GM10847 (cell line): ENCODE data around the gene PPP1R3F.
"Not testable (repeated sequence)": the region's sequence is repeated elsewhere in the genome, so short reads cannot be mapped to it uniquely, and the experiment has no call there.

Experiments
- POLR2A ChIP-seq: IDR thresholded peaks from 2 replicates; pipeline ENCODE4 v1.6.1; 2011; ENCODE audit not compliant: insufficient read length; ENCODE audit errors: extremely low read depth

Gene PPP1R3F

GRCh38 chrX:49284212-49284611 lies 14.6 kb downstream of the PPP1R3F start:
- TF ChIP-seq POLR2A = no peak

DNA sequence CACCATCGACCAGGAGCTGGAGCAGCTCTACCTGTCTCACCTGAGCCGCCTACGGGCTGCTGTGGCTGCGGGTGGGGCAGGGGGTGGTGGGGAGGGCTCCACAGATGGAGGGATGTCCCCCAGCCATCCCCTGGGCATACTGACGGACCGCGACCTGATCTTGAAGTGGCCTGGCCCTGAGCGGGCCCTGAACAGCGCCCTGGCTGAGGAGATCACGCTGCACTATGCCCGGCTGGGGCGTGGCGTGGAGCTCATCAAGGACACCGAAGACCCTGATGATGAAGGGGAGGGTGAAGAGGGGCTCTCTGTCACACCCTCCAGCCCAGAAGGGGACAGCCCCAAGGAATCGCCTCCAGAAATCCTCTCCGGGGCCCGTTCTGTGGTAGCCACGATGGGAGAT lies 16.5 kb downstream of the PPP1R3F start:
- TF ChIP-seq POLR2A = no peak

DNA sequence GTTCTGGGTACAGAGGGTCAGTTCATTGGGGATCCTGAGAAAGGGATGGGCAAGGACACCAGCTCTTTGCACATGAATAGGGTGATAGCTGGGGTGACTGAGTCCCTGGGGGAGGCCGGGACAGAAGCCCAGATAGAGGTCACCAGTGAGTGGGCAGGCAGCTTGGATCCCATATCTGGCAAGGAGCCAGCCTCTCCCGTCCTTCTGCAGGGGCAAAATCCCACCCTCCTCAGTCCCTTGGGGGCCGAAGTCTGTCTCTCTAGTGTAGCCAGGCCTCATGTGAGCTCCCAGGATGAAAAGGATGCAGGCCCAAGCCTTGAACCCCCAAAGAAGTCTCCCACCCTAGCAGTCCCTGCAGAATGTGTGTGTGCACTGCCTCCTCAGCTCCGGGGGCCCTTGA lies 17.0 kb downstream of the PPP1R3F start:
- TF ChIP-seq POLR2A = no peak

DNA sequence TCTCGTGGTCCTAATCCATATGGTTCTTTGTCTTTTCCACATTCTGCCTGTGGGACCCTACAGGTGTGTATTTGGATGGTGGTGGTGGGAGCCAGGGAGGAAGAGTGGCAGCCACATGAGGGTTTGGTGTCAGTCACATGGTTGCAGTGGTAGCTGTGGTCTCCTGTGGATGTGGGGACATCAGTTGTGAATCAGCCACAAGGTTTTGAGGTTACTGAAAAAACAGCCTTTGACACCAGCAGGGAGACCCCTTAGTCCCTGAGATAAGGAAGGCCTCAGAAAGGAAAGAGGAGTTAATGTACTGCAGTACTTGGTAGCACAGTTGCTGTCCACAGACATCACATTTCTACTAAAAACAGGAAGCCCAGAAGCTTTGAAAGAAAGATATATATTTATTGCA lies 18.1 kb downstream of the PPP1R3F start:
- no peak for TF ChIP-seq POLR2A

GRCh38 chrX:49290215-49290614 lies 20.6 kb downstream of the PPP1R3F start:
- no peak for TF ChIP-seq POLR2A

DNA sequence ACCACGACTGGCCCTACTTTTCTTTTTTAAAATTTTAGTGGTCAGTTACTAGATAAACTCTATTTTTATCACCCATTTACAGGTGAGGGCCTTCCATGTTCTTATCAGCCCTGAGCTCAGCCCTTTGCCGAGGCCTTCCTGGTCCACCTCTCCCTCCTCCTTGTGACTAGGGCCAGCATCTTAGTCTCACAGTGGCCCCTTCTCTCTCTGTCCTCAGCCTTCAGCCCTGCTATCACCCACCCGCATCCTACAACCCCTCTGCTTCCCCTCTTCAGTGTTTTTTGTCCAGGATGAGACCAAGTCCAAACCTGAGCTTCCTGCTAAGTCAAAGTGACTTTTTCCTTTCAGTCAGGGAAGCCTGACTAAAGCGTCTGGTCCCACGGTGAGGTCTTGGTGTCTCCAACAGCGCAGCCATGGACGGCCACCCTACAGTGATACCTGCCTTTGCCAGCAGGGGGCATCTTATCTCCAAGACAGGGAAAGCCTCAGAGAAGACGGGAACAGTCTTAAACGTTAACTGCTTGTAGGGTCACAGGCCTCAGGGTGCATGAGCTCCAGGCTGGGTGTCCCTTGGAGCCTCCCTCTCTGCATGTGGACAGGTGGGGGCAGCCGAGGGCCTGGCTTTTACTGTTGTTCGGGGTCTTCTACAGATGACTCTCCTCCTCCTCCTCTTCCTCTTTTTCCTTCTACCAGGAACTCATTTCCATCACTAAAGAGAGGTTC lies 22.2 kb downstream of the PPP1R3F start:
- no peak for TF ChIP-seq POLR2A

DNA sequence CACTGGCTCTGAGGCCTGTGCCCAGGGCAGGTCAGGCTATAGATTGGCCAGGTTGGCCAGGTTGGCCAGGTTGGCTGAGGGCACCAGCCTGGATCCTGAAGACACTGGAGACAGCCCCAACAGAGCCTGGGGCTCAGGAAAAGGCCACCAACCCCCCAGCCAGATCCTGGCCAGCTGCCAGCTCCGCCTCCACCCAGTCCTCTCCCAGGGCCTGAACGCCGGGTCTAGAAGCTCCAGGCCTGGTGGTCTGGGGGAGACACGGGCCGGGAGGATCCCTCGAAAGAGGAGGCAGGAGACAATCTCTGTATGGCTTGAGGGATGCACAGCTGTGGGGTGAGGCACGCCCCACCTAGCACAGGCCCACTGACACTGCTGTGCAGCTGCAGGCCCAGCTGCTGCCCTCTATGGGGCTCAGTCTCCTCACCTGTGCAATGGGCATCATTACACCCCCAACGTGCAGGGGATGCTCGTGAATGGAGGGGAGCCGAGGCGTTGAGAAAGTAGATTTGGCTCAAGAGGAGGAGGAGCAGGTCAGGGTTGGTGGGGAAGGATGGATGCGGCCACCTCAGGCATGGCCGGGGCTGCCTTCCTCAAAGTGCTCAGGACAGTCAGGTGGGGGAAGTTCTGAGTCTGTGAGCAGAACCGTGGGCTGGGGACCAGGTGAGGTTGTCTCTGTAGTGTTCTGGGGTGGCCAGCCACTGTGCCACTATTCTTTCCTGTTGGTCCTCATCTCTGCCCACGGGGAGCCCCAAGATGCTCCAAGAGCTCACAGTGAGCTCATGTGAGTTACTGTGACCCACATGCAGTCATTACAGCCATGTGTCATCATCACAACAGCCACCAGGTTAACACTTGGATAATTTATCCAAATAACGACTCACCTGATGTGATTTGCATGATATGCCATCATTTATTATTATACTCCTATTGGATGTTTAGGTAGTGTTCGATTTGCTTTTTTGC lies 23.1 kb downstream of the PPP1R3F start:
- TF ChIP-seq POLR2A = no peak

- no peak for TF ChIP-seq POLR2A
These were observed 31.1 kb downstream of the PPP1R3F start for GRCh38 chrX:49300703-49301102.

DNA sequence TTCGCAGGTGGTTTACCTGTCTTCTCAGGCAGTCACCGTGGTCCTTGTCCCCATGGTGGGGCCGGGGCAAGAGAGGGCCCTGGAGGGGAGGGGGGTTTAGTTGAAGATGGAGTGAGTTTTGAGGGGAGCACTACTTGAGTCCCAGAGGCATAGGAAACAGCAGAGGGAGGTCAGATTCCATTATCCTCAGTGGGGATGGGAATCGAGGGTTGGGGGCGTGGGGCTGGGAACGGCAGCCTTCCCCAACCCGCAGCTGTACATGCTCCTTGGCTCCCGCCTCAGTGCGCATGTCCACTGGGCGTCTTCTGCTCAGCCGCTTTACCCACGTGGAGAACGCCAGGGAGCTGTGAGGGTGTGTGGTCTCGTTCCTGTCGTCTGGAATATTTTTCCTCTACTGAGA lies 33.8 kb downstream of the PPP1R3F start, which contains the start of gene GAGE10:
Gene GAGE10, plus strand, starts transcription at position 301 of the 400 bp plus-strand sequence. CDS start 1,214 bp downstream, outside the sequence.
- TF ChIP-seq POLR2A = no peak

GRCh38 chrX:49308604-49309269 lies 39.1 kb downstream of the PPP1R3F start:
- TF ChIP-seq POLR2A = no peak

GRCh38 chrX:49309401-49309981 lies 39.9 kb downstream of the PPP1R3F start:
- no peak for TF ChIP-seq POLR2A

DNA sequence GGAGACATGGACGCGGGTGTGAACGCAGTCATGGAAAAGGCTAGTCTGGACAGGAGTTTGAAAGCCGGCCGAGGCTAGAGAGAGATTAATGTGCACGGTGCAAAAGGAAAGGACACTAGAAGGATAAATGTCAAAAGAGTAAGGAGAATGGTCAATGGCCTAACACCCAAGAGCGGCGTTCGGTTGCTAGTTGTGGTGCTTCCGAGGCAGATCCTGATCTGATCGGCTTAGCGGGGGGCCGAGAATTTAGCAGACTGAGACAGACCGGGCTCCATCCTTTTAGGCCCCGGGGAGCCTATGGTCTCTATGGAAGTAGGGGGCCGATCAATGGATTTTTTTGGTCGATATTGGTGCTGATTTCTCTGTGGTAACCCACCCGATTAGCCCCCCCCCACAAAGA lies 40.8 kb downstream of the PPP1R3F start:
- no peak for TF ChIP-seq POLR2A

DNA sequence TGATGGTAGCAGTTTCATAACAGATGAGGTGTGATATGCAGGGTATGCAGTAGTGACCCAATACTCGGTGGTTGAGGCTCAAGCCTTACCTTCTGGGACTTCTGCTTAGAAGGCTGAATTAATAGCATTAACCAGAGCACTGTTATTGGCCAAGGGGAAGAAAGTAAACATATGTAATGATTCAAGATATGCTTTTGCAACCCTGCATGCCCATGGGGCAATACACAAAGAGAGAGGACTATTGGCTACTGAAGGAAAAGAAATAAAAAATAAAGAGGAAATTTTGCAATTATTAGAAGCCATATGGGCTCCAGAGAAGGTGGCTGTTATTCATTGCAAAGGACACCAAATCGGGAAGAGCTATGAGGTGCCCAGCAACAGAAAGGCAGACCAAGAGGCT lies 42.6 kb downstream of the PPP1R3F start:
- no peak for TF ChIP-seq POLR2A

DNA sequence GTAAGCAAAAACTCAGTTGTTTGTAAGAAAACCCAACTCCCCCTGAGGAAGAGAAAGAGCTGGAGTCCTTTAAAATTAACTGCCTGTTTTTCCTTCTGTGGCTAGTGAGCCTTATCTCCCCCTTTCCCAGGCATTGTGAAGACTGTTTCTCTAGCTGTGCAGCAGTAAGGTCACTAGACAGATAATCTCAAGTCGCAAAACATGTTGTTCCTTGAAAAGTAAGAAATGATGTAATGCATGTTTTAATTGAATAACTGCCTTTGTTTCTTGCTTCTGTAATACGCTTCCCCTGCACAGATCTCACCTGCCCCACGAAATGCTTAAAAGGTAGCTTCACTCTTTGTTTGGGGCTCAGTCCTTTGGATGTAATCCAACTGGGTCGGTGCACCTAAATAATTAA lies 46.5 kb downstream of the PPP1R3F start:
- TF ChIP-seq POLR2A = no peak

DNA sequence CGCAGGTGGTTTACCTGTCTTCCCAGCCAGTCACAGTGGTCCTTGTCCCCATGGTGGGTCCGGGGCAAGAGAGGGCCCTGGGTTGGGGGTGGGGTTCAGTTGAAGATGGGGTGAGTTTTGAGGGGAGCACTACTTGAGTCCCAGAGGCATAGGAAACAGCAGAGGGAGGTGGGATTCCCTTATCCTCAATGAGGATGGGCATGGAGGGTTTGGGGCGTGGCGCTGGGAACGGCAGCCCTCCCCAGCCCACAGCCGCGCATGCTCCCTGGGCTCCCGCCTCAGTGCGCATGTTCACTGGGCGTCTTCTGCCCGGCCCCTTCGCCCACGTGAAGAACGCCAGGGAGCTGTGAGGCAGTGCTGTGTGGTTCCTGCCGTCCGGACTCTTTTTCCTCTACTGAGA lies 52.1 kb downstream of the PPP1R3F start, which contains the start of gene GAGE12J:
Gene GAGE12J, plus strand, starts transcription at position 301 of the 400 bp plus-strand sequence. CDS start 1,157 bp downstream, outside the sequence.
- not testable (repeated sequence) for TF ChIP-seq POLR2A

DNA sequence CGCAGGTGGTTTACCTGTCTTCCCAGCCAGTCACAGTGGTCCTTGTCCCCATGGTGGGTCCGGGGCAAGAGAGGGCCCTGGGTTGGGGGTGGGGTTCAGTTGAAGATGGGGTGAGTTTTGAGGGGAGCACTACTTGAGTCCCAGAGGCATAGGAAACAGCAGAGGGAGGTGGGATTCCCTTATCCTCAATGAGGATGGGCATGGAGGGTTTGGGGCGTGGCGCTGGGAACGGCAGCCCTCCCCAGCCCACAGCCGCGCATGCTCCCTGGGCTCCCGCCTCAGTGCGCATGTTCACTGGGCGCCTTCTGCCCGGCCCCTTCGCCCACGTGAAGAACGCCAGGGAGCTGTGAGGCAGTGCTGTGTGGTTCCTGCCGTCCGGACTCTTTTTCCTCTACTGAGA lies 61.7 kb downstream of the PPP1R3F start, which contains the start of gene GAGE13:
Gene GAGE13, plus strand, starts transcription at position 301 of the 400 bp plus-strand sequence. CDS start 1,156 bp downstream, outside the sequence.
- TF ChIP-seq POLR2A = not testable (repeated sequence)
